NCI-H1105 (cell line): ENCODE measurements around the gene PAQR3.
"Not testable (repeated sequence)": the region's sequence is repeated elsewhere in the genome, so short reads cannot be mapped to it uniquely, and the experiment has no call there.

Experiments used
- DNase-seq: peaks from one replicate; lab custom pipeline; 2025; lab: John Stamatoyannopoulos, UW

The PAQR3 gene

GRCh38 chr4:78926826-78927225 is 12.4 kb downstream of the PAQR3 start:
- DNase-seq, result no peak

GRCh38 chr4:78923464-78924312 is 15.6 kb downstream of the PAQR3 start:
- no peak for DNase-seq

- no peak for DNase-seq
These were observed 17.0 kb downstream of the PAQR3 start for GRCh38 chr4:78922207-78922606.

GRCh38 chr4:78910612-78911011 is 28.6 kb downstream of the PAQR3 start:
- no peak for DNase-seq

- DNase-seq, result not testable (repeated sequence)
These were observed 30.3 kb downstream of the PAQR3 start for GRCh38 chr4:78908974-78909373.

GRCh38 chr4:78907638-78908037 is 31.6 kb downstream of the PAQR3 start:
- DNase-seq, result no peak

- DNase-seq, result no peak
These were observed 35.1 kb downstream of the PAQR3 start for GRCh38 chr4:78904143-78904542.

GRCh38 chr4:78902298-78902697 is 36.9 kb downstream of the PAQR3 start:
- DNase-seq, result no peak

- no peak for DNase-seq
These were observed 37.4 kb downstream of the PAQR3 start for GRCh38 chr4:78901882-78902281.

GRCh38 chr4:78899302-78899701 is 39.9 kb downstream of the PAQR3 start:
- no peak for DNase-seq

GRCh38 chr4:78889955-78890354 is 49.3 kb downstream of the PAQR3 start:
- no peak for DNase-seq

GRCh38 chr4:78885598-78885997 is 53.6 kb downstream of the PAQR3 start:
- DNase-seq, result no peak

- no peak for DNase-seq
These were observed 58.3 kb downstream of the PAQR3 start for GRCh38 chr4:78880874-78881492.

- DNase-seq, result no peak
These were observed 61.2 kb downstream of the PAQR3 start for GRCh38 chr4:78878031-78878430.

- DNase-seq, result no peak
These were observed 62.5 kb downstream of the PAQR3 start for GRCh38 chr4:78876568-78877320.

- no peak for DNase-seq
These were observed 69.2 kb downstream of the PAQR3 start for GRCh38 chr4:78870056-78870455.

GRCh38 chr4:78868712-78869111 is 70.5 kb downstream of the PAQR3 start:
- DNase-seq, result not testable (repeated sequence)

GRCh38 chr4:78865451-78865850 is 73.8 kb downstream of the PAQR3 start:
- no peak for DNase-seq

- peak; percentile 42 for DNase-seq
These were observed 74.7 kb downstream of the PAQR3 start for GRCh38 chr4:78864405-78865024.

- no peak for DNase-seq
These were observed 75.2 kb downstream of the PAQR3 start for GRCh38 chr4:78863991-78864390.

- no peak for DNase-seq
These were observed 75.9 kb downstream of the PAQR3 start for GRCh38 chr4:78863254-78863869.

- DNase-seq, result no peak
These were observed 76.9 kb downstream of the PAQR3 start for GRCh38 chr4:78862314-78862737.
